8988T (cell line): ENCODE results near the gene PLCB1.
"Not testable (repeated sequence)": the region's sequence is repeated elsewhere in the genome, so short reads cannot be mapped to it uniquely, and the experiment has no call there.

ENCODE experiments used
- DNase-seq: peaks from one replicate; pipeline ENCODE4 v3.0.0; 2011

The PLCB1 gene

GRCh38 chr20:8376940-8377339 lies 244.9 kb downstream of the PLCB1 start:
- DNase-seq, result no peak

GRCh38 chr20:8379125-8379524 lies 247.1 kb downstream of the PLCB1 start:
- DNase-seq, result not testable (repeated sequence)

GRCh38 chr20:8385247-8385646 lies 253.2 kb downstream of the PLCB1 start:
- no peak for DNase-seq

- DNase-seq, result no peak
Observed at GRCh38 chr20:8386991-8387390, 254.9 kb downstream of the PLCB1 start.

GRCh38 chr20:8388141-8388540 lies 256.1 kb downstream of the PLCB1 start:
- no peak for DNase-seq

GRCh38 chr20:8388707-8389106 lies 256.6 kb downstream of the PLCB1 start:
- no peak for DNase-seq

GRCh38 chr20:8389381-8390036 lies 257.4 kb downstream of the PLCB1 start:
- no peak for DNase-seq

- DNase-seq, result no peak
Observed at GRCh38 chr20:8390037-8390433, 258.0 kb downstream of the PLCB1 start.

- no peak for DNase-seq
Observed at GRCh38 chr20:8390500-8390899, 258.4 kb downstream of the PLCB1 start.

GRCh38 chr20:8393381-8393780 lies 261.3 kb downstream of the PLCB1 start:
- DNase-seq, result no peak

GRCh38 chr20:8394308-8394945 lies 262.4 kb downstream of the PLCB1 start:
- DNase-seq, result no peak

GRCh38 chr20:8395956-8396355 lies 263.9 kb downstream of the PLCB1 start:
- DNase-seq, result no peak

GRCh38 chr20:8398263-8399051 lies 266.4 kb downstream of the PLCB1 start:
- DNase-seq, result no peak

GRCh38 chr20:8399947-8400346 lies 267.9 kb downstream of the PLCB1 start:
- no peak for DNase-seq

- DNase-seq, result no peak
Observed at GRCh38 chr20:8400486-8400885, 268.4 kb downstream of the PLCB1 start.

GRCh38 chr20:8401556-8401955 lies 269.5 kb downstream of the PLCB1 start:
- DNase-seq, result no peak

- no peak for DNase-seq
Observed at GRCh38 chr20:8402798-8403197, 270.7 kb downstream of the PLCB1 start.

GRCh38 chr20:8404912-8405635 lies 273.0 kb downstream of the PLCB1 start:
- DNase-seq, result no peak

GRCh38 chr20:8406391-8406790 lies 274.3 kb downstream of the PLCB1 start:
- DNase-seq, result no peak

- no peak for DNase-seq
Observed at GRCh38 chr20:8408587-8409307, 276.7 kb downstream of the PLCB1 start.

GRCh38 chr20:8413691-8414090 lies 281.6 kb downstream of the PLCB1 start:
- DNase-seq, result no peak

- DNase-seq, result no peak
Observed at GRCh38 chr20:8414586-8415274, 282.7 kb downstream of the PLCB1 start.
